ENCODE measurements around the gene PIK3AP1.

PIK3AP1 gene

GRCh38 chr10:96642973-96643372, 77.3 kb downstream of the PIK3AP1 start:
- peak; percentile 82 for DNase-seq
- peak; percentile 64 for ATAC-seq

DNA sequence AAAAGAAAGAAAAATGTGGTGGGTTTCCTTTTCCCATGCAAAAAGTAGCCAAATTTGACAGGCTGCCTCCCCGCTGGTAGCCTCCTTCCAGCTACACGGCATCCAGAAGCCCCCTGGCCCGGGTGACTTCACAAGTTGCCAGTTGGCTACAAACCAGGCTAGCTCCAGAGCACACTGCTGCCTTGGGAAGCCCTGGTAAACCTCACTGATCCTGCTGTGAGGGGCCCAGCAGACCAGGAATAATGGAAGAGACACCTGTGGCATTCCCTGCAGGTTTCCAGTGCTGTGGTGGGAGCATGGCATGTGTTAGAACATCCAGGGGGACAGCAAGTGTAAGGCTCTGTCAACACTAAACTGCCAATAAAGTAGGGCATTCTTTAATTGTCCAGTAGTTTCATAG, 77.8 kb downstream of the PIK3AP1 start:
- DNase-seq: no peak
- ATAC-seq: no peak

DNA sequence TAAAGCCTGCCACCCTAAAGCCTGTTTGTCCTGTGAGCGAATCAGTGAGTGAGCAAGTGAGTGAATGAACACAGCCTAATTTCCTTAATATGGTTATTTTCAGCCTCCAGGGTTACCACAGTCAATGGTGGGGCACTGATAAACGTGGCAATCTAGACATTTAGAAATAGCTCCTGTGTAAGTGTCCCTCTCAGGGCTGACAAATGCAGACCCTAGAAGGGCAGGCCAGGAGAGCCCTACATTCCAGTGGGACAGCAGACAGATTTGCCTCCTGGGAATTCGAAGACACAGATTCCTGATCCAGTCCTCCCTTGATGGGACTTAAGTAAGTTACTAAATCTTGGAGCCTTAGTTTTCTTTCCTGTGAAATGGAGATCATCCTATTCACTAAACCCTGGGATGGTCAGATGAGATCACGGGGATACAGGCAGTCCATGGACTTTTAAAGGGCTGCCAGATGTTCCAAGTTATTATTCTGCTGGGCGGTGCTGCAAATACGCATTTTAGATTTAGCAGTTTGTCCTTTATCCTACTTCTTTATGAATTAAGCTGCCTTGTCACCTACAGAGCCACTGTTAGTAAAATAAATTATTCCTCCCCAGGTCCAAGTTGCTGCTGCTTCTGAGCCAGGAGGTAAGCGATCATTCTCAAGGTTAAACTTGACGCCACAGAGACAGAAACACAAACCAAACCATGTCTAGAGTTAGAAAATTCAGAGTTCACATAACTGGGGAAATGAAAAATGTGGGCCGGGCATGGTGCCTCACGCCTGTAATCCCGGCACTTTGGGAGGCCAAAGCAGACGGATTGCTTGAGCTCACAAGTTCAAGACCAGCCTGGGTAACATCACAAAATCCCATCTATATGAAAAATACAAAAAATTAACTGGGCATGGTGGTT, 78.7 kb downstream of the PIK3AP1 start:
- ATAC-seq (no peak), DNase-seq (no peak)

DNA sequence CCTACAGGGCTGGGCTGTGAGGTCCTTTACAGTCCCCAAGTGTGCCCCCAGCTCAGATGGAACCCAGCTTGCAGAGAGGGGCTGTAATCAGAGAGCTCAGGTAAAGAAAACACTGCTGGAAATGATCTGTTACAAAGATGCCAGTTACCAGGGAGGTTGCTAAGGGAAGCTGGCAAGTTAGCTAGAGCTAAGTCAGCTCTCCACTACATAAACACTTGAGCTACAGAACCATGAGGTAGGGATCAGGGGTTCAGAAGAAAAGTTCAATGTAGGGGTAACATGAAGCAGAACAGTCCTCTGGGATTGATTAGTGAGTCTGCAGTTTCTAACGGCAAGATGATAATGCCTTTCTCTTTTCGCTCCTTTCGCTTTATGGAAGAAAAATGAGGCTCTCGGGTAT, 80.4 kb downstream of the PIK3AP1 start:
- ATAC-seq: no peak
- DNase-seq: no peak

DNA sequence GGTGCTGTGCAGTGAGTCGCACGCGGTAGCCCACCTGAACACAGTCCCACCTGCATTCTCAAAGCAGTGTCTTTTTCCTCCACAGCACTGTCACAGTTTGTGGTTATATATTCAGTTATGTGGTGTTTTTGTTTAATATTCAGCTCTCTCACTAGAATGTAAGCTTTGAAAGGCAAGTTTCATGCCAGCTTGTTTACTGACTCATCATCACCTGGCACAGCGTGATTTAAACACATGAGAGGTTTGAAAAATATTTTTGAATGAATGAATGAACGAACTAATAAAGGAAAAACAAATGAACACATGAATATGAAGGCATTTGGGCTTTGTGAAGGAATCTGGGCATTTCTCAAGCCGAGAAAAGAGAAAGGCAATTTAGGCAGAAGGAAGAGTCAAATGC, 81.6 kb downstream of the PIK3AP1 start:
- no peak for DNase-seq
- no peak for ATAC-seq

GRCh38 chr10:96638120-96638519, 82.2 kb downstream of the PIK3AP1 start:
- ATAC-seq (no peak), DNase-seq (no peak)

- no peak for DNase-seq
Measured at GRCh38 chr10:96637709-96638108, 82.6 kb downstream of the PIK3AP1 start.

DNA sequence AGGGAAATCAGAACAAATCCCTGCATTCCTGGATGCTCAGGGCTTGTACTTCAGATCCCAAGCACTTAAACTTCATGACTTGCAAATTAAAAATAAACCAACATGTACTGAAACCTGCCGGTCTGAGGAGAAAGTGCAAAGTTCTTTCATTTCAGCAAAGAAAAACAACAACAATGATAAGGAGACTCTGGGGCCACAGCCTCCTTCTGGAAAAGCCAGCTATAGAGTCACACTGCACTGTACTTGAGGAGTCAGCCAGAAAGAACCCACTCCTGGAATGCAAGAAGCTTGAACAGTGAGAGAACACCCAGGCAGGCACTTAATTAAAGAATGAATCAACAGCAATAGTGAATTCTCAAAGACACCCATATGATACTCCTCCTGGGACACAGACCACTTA, 83.8 kb downstream of the PIK3AP1 start:
- ATAC-seq (no peak), DNase-seq (no peak)

More at GRCh38 chr10:96637709-96638108, 82.6 kb downstream of the PIK3AP1 start:
- no peak for ATAC-seq

GRCh38 chr10:96632974-96633710, 87.2 kb downstream of the PIK3AP1 start:
- DNase-seq: no peak
- no peak for ATAC-seq

DNA sequence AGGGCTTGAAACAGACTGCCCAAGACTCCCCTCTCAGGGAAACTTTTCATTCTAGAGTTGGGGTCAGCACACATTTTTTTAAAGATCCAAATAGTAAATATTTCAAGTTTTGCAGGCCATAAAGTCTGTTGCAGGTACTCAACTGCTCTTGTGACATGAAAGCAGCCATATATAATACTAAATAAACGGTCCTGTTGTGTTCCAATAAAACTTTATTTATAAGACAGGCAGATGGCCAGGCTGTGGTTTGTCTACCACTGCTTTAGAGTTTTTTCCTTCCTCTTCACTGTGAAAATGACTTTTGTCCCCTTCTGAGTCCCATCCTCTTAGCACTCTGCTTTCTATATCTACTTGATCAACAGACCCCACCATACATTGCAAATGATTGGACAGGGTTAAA, 93.0 kb downstream of the PIK3AP1 start:
- ATAC-seq (no peak), DNase-seq (no peak)

DNA sequence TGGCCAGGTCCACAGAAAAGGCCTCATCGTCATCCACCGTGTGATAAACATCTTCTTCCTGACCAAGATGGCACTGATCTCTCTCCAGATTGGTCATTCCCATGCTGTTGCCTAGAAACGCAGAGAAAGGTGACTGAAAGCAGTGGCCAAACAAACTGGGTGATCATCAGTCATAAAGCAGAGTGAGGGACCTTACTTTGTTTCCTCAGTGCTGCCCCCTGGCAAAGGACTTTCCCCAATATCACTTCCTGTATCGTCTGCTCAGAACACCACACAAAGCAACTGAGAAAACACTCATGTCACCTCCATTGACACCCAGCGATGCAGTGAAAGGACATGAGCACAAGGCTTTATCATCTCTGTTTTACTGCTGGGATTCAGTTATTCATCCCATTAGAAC, 93.5 kb downstream of the PIK3AP1 start:
- DNase-seq (no peak), ATAC-seq (no peak)

GRCh38 chr10:96625173-96625572, 95.1 kb downstream of the PIK3AP1 start:
- ATAC-seq (no peak), DNase-seq (no peak)

DNA sequence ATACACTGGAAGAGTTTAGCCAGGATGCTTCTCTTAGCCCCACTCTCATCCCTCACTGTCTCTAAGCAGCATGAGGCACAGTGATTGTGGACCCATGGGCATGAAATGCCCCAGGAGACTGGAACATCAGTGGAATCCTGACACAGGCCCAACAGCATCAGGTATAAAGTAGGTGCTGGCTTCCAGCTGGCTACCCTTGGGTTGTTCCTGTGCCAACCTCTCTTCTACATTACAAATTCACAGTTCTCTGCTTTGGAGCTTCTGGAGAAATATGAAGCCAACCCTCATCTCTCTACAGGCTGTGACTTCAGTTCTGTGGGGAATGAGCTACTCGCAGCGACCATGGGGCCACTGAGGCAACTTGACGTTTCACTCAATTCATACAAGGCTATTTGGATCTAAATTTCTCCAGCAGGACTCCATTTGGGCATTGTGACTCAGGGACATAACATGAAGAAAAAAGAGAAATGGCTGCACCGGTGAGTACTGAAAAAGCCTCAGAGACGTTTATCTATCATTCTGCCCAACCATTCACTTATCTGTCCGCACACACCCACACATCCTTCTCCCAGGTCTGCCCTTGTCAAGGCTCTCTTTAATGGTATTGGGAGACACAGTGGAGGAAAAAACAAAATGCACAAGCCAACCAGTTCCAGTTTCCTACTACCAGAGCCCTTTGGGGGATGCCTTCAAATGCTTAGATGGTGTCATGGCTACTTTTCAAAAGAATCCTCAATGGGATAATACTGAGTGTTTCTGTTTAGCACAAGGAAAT, 98.1 kb downstream of the PIK3AP1 start:
- ATAC-seq (no peak), DNase-seq (no peak)

- DNase-seq (no peak), ATAC-seq (no peak)
Measured at GRCh38 chr10:96619796-96620773, 100.2 kb downstream of the PIK3AP1 start.

GRCh38 chr10:96619120-96619519, 101.2 kb downstream of the PIK3AP1 start:
- no peak for ATAC-seq

DNA sequence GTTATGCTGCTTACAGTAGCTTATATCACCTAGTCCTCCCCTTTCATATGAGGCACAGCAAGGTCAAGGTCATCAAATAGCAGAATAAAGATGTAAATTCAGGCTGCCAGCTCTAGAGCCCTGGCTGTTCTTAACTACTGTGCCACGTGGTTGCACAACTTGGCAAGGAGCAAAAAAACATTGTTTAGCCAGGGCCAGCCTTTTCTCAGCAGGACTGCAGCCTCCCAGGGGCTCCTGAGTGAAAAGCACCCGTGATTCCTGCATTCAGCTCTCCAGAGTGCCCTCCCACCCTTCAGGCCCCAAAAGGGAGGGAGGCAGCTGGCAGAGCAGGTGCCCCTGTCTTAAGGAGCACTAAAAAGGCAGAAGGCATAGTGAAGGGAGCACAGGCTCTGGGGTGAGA, 101.7 kb downstream of the PIK3AP1 start:
- no peak for ATAC-seq

More at GRCh38 chr10:96619120-96619519, 101.2 kb downstream of the PIK3AP1 start:
- no peak for DNase-seq

DNA sequence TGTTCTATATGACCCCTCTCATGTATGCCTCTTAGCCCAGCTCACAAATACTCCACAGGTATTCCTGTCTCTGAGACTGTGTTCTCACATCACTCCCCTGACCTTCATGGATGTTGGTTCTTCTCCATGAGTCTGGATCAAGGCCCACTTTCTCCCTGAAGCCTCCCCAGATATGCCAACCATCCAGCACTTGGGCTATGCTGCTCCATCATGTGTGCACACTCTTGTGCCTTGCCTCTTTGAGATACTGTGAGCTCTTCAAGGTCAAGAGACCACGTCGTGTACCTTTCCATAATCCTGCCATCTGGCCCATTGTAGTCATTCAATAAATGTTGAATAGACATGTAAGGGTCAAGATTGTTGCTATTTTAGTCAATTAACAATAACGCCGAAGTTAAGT, 103.4 kb downstream of the PIK3AP1 start:
- DNase-seq: no peak
- ATAC-seq: no peak

More for the DNA sequence above, 101.7 kb downstream of the PIK3AP1 start:
- no peak for DNase-seq

DNA sequence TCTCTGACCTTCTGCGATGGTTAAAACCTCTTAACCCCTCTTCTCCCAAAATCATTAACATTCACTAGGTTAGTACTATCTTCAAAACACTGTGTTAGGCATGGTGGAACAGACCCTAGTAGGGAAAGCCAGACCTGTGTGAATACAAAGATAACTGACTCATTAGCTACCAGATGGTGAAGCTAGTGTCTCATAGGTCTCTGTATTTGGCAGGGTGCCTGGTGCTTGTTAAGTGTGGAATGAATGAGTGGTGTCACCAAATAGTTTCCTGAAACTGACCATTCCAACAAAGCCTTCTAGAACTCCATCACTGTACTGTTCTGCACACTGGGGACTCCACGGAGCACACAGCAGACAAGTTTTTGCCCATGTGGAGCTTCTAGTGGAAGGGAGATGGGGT, 105.8 kb downstream of the PIK3AP1 start:
- DNase-seq: no peak
- ATAC-seq: peak; percentile 55

GRCh38 chr10:96613576-96613975, 106.7 kb downstream of the PIK3AP1 start:
- ATAC-seq: no peak
- DNase-seq: no peak

GRCh38 chr10:96612055-96612830, 108.1 kb downstream of the PIK3AP1 start:
- DNase-seq: no peak
- no peak for ATAC-seq

GRCh38 chr10:96610817-96611216, 109.5 kb downstream of the PIK3AP1 start:
- DNase-seq (no peak), ATAC-seq (no peak)

All from stimulated activated naive CD8-positive, alpha-beta T cell treated with anti-CD3 and anti-CD28 coated beads, Interleukin-15, Interleukin-2, amounts not matched to agents 100 U/mL and 50 U/mL, for 24 hours (primary cell).